ENCODE results near the gene KLF3. TPM values are rescaled to one million over a fixed set of nuclear protein-coding genes. Genes with fewer than 3 reads are reported as not detected.

Gene KLF3
- total RNA-seq, 1 donor = 41.8 TPM

DNA sequence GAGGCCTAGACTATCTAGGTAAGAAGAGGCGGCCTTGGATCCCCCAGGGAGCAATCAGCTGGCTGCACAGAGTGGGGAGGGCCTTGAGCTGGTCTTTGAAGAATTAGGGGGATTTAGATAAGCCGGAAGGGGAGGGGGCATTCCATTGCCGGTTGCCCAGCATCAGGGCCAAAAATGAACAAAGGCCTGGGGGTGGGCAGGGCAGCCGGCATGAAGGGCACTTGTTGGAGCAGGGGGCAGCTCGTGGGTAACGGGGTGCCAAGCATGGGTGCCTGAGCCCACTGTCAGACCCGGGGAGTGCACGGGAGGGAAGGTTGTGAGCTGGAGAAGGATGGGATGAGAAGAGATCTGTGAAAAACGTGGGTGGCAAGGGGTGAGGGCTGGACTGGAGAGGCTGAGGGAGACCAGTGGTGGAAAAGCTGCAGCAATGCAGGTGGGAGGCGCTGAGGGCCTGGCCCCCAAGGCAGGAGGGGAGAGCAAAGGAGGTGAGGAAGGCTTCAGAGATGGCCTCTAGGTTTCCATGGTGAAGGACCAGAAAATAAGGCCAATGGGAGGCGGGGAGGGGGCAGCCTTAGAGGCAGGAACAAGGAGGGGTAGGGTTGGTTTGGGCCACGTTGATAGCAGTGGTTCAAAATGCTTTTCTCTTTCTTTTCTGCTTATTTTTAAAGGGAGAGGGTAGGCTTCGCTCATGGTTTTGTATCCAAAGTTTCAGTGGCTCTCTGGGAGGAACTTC is 8.6 kb downstream of the KLF3 start:
- TF ChIP-seq, protein P1, sequence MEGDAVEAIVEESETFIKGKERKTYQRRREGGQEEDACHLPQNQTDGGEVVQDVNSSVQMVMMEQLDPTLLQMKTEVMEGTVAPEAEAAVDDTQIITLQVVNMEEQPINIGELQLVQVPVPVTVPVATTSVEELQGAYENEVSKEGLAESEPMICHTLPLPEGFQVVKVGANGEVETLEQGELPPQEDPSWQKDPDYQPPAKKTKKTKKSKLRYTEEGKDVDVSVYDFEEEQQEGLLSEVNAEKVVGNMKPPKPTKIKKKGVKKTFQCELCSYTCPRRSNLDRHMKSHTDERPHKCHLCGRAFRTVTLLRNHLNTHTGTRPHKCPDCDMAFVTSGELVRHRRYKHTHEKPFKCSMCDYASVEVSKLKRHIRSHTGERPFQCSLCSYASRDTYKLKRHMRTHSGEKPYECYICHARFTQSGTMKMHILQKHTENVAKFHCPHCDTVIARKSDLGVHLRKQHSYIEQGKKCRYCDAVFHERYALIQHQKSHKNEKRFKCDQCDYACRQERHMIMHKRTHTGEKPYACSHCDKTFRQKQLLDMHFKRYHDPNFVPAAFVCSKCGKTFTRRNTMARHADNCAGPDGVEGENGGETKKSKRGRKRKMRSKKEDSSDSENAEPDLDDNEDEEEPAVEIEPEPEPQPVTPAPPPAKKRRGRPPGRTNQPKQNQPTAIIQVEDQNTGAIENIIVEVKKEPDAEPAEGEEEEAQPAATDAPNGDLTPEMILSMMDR (IDR thresholded peaks at IDR 0.05; ENCODE audit: insufficient read depth, low read length) = no peak
- DNase-seq (ENCODE audit: low read depth) = no peak
- peak overlapping the region; percentile 47 for H3K4me3 ChIP-seq (ENCODE audit: low read depth, low read length)

DNA sequence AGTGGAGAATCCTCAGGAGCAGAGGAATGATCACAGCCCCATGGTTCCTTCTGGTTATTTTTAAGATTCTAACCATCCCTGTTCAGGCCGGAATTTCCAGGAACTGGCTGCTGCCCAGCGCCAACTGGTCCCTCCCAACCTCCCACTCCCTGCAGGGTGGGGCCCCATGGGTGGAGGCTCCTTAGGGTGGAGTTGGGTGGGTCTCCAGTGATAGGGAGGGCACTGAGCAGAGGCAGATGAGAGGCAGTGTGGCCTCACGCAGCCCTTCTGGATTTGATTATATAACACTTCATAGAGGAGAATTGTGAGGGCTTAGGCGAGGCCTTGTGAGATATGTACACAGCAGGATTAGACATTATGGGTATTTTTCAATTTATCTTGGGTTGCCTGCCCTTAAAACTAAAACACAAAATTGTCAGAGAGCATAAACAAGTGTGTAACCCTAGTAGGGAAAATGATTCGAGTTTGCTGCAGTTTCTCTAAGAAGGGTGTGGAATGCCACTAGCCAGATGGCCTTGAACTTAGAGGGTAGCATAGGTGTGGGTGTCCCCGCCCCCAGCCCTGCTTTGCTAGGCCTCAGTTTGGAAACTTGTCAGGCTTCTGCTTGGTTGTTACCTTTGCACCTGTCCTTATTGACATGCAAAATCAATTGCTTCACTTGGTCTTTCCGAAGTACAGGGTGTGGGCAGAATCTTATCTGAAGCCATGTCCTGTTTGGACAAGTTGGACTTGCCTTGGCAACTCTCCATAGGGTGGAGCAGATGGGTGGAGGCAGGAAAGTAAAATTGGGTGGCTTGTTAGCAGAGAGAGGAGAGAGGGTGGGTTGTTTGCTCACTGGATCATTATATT is 9.4 kb downstream of the KLF3 start:
- DNase-seq (ENCODE audit: low read depth) = peak; percentile 81
- H3K4me3 ChIP-seq (ENCODE audit: low read depth, low read length) = peak overlapping the region; percentile 10
- TF ChIP-seq, protein P1 (IDR thresholded peaks at IDR 0.05; ENCODE audit: insufficient read depth, low read length) = no peak

DNA sequence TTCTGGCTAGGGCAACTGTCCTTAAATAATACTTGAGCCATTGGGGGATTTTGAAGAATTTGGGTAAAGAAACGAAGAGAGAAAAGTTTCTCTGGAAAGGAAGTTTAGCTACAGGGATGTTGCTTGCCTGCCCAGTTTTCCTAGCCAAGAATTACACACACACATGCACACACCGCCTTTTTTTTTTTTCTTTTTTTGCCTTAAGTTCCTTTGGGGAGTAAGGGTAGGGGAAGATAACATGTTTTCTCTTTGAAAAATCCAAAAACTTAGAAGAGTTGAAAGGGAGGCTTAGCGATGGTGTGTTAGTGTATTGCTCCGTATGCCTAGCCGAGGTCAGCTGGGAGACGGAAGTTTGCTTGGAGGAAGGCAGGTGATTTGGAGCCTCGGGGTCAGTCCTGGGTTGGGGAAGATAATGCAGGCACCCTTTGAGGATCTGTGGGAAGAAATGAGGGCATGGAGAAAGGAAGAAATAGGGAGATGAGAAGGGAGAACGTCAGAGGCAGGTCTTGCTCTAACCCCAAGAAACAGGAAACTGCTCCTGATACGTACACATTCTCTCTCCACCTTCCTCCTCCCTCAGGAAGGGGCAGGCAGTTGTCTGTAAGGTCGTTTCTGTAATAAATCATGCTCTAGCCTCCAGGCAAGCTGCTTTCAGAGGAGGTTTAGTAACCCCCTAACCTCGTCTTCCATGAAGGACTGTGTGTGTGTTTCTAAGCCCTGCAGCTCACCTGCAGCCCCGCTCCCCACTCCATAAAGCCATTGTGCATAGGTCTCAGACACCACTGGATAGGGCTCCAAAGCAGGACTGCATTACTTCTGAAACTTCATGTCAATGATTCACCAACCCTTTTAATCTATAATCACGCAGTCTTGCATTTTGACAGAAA is 10.5 kb downstream of the KLF3 start:
- TF ChIP-seq, protein P1 (IDR thresholded peaks at IDR 0.05; ENCODE audit: insufficient read depth, low read length) = no peak
- peak overlapping the region; percentile 44 for H3K4me3 ChIP-seq (ENCODE audit: low read depth, low read length)
- DNase-seq (ENCODE audit: low read depth) = peak; percentile 65

DNA sequence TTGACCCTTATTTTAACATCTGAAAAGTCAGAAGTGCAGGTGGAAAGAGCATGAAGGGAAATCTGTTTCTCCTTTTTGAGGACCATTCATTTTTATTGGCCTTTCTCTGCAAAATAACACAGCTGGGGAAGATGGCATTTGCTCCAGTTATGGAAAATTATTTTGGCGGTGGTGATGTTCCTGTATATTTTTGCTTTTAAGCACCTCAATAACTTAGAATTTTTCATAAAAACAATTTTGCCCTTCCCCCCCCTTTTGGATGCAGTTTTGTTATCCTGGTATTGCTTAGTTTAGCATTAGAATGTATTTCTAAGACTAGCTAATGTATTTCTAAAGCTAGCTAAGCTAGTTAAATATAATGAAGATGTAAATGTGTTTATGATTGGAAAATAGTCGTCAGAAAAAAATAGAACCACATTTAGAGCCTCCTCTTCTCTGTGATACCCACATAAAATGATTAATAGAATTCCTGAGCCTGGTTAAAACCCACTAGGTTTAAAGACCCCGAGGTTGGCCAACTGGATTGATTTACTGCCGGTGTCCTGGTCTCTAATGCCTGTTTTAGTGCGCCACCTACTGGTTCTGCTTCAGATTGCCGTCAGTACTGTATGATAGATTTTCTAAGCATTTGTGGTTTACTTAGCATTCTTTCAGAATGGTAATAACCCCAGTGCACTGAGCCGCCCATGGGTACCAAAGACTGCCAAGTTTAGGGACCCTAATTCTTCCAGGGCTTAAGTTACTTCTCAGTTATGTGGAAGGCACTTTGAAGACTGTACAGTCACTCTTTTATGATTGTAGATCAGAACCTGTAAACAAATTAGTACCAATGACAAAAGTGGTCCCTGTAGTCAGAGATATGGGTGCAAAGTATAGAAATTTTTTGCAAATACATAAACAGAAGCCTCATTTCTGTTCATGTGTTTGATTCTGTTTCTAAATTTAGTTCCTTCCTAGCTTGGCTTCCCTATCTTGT is 11.4 kb downstream of the KLF3 start:
- TF ChIP-seq, protein P1 (IDR thresholded peaks at IDR 0.05; ENCODE audit: insufficient read depth, low read length) = peak; percentile 83
- peak; percentile 92 for DNase-seq (ENCODE audit: low read depth)
- peak overlapping the region; percentile 10 for H3K4me3 ChIP-seq (ENCODE audit: low read depth, low read length)

DNA sequence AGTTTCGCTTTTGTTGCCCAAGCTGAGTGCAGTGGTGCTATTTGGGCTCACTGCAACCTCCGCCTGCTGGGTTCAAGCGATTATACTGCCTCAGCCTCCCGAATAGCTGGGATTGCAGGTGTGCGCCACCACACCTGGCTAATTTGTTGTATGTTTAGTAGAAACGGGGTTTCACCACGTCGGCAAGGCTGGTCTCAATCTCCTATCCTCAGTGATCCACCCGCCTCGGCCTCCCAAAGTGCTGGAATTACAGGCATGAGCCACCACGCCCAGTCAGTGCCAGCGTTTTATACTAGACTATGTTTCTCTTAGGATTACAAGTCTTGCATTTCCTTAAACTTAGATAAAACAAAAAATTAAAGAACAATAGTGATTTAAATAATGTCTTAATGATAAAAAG is 13.0 kb downstream of the KLF3 start:
- H3K4me3 ChIP-seq (ENCODE audit: low read depth, low read length) = no peak overlapping the region
- DNase-seq (ENCODE audit: low read depth) = no peak
- TF ChIP-seq, protein P1 (IDR thresholded peaks at IDR 0.05; ENCODE audit: insufficient read depth, low read length) = no peak
